IPS DF 6.9 (cell line): ENCODE measurements around the gene PC.

ENCODE experiments used
- DNase-seq: peaks from one replicate; pipeline ENCODE4 v3.0.0-alpha.2; 2013; ENCODE audit warnings: low read depth, low spot score
- H3K27ac ChIP-seq: one replicate; pipeline ENCODE4 v1.5.1; 2013; ENCODE audit warnings: low read length, control low read depth
- H3K27me3 ChIP-seq: 2 replicates; pipeline ENCODE4 v1.6.1; 2013; ENCODE audit warnings: mild to moderate bottlenecking, low read length; ENCODE audit not compliant: control insufficient read depth, insufficient read depth
- H3K36me3 ChIP-seq: 2 replicates; pipeline ENCODE4 v1.6.1; 2013; ENCODE audit warnings: low read length; ENCODE audit not compliant: control insufficient read depth, insufficient read depth
- H3K4me1 ChIP-seq: 2 replicates; pipeline ENCODE4 v1.6.1; 2013; ENCODE audit warnings: low read length; ENCODE audit not compliant: control insufficient read depth, insufficient read depth
- H3K4me3 ChIP-seq: 2 replicates; pipeline ENCODE4 v1.5.1; 2013; ENCODE audit warnings: mild to moderate bottlenecking, low read length
- H3K9me3 ChIP-seq: 2 replicates; pipeline ENCODE4 v1.6.1; 2013; ENCODE audit warnings: low read length, inconsistent platforms; ENCODE audit not compliant: control insufficient read depth, insufficient read depth
- WGBS: extraction: QIAGEN DNeasy Blood & Tissue Kit; methylation state at CpG from one replicate; pipeline ENCODE4 v1.1.7; 2013; ENCODE audit warnings: mixed read lengths, missing lambda C conversion rate; ENCODE audit not compliant: insufficient read length, insufficient coverage; 5-methylcytosine and 5-hydroxymethylcytosine counted together

Gene PC

GRCh38 chr11:66868726-66869566 is 89.2 kb downstream of the PC start:
- DNase-seq: peak; percentile 72
- WGBS: no CpG with 5 or more reads among the region's 27 CpGs
- H3K27me3 ChIP-seq: no peaks in the 10 kb centered on the region
- peaks cover 4% of the 10 kb centered on the region; the same call in 1 of the 2 replicates for H3K4me1 ChIP-seq
- no peaks in the 10 kb centered on the region for H3K9me3 ChIP-seq
- H3K4me3 ChIP-seq: no peak overlapping the region
- H3K27ac ChIP-seq: no peak overlapping the region
- H3K36me3 ChIP-seq: peaks cover 3% of the 10 kb centered on the region; the same call in 1 of the 2 replicates

- peaks cover 4% of the 10 kb centered on the region; the same call in 1 of the 2 replicates for H3K4me1 ChIP-seq
- DNase-seq: no peak
- peaks cover 3% of the 10 kb centered on the region; the same call in 1 of the 2 replicates for H3K36me3 ChIP-seq
- no peak overlapping the region for H3K4me3 ChIP-seq
- H3K27me3 ChIP-seq: no peaks in the 10 kb centered on the region
- no peaks in the 10 kb centered on the region for H3K9me3 ChIP-seq
- WGBS: no CpG with 5 or more reads among the region's 13 CpGs
- no peak overlapping the region for H3K27ac ChIP-seq
Measured at GRCh38 chr11:66868082-66868725, 90.0 kb downstream of the PC start.

- H3K27me3 ChIP-seq: no peaks in the 10 kb centered on the region
- no peak overlapping the region for H3K27ac ChIP-seq
- H3K36me3 ChIP-seq: peaks cover 3% of the 10 kb centered on the region; the same call in 1 of the 2 replicates
- no peak for DNase-seq
- WGBS: no CpG with 5 or more reads among the region's 14 CpGs
- H3K4me3 ChIP-seq: no peak overlapping the region
- H3K9me3 ChIP-seq: no peaks in the 10 kb centered on the region
- H3K4me1 ChIP-seq: peaks cover 4% of the 10 kb centered on the region; the same call in 1 of the 2 replicates
Measured at GRCh38 chr11:66867425-66868040, 90.7 kb downstream of the PC start.

- H3K36me3 ChIP-seq: peaks cover 6% of the 10 kb centered on the region; the same call in 1 of the 2 replicates
- H3K27me3 ChIP-seq: no peaks in the 10 kb centered on the region
- DNase-seq: no peak
- no peak overlapping the region for H3K27ac ChIP-seq
- no peak overlapping the region for H3K4me3 ChIP-seq
- H3K9me3 ChIP-seq: no peaks in the 10 kb centered on the region
- peaks cover 4% of the 10 kb centered on the region; the same call in 1 of the 2 replicates for H3K4me1 ChIP-seq
- WGBS: no CpG with 5 or more reads among the region's 7 CpGs
Measured at GRCh38 chr11:66866511-66866986, 91.6 kb downstream of the PC start.

GRCh38 chr11:66866007-66866406 is 92.2 kb downstream of the PC start:
- WGBS: no CpG with 5 or more reads among the region's 23 CpGs
- Histone ChIP-seq H3K27ac (no peak overlapping the region), H3K9me3 (no peaks in the 10 kb centered on the region), H3K4me1 (peaks cover 4% of the 10 kb centered on the region; the same call in 1 of the 2 replicates), H3K27me3 (no peaks in the 10 kb centered on the region), H3K4me3 (no peak overlapping the region), H3K36me3 (peaks cover 4% of the 10 kb centered on the region; the same call in 1 of the 2 replicates)
- DNase-seq: no peak

- DNase-seq: no peak
- Histone ChIP-seq H3K27ac (no peak overlapping the region), H3K4me1 (peaks cover 4% of the 10 kb centered on the region; the same call in 1 of the 2 replicates), H3K4me3 (no peak overlapping the region), H3K36me3 (peaks cover 4% of the 10 kb centered on the region; the same call in 1 of the 2 replicates), H3K9me3 (no peaks in the 10 kb centered on the region), H3K27me3 (no peaks in the 10 kb centered on the region)
- no CpG with 5 or more reads among the region's 23 CpGs for WGBS
Measured at GRCh38 chr11:66864924-66865697, 93.1 kb downstream of the PC start.

- H3K27ac ChIP-seq: no peak overlapping the region
Measured at GRCh38 chr11:66864172-66864901, 93.8 kb downstream of the PC start.

GRCh38 chr11:66863428-66864125 is 94.6 kb downstream of the PC start:
- DNase-seq: no peak
- H3K9me3 ChIP-seq: no peaks in the 10 kb centered on the region
- H3K27ac ChIP-seq: no peak overlapping the region
- H3K4me3 ChIP-seq: no peak overlapping the region
- H3K27me3 ChIP-seq: no peaks in the 10 kb centered on the region
- no peaks in the 10 kb centered on the region; the same call in 1 of the 2 replicates for H3K4me1 ChIP-seq
- no CpG with 5 or more reads among the region's 31 CpGs for WGBS
- H3K36me3 ChIP-seq: peaks cover 14% of the 10 kb centered on the region; the same call in 1 of the 2 replicates

More at GRCh38 chr11:66864172-66864901, 93.8 kb downstream of the PC start:
- H3K4me3 ChIP-seq: no peak overlapping the region
- peaks cover 7% of the 10 kb centered on the region; the same call in 1 of the 2 replicates for H3K36me3 ChIP-seq
- H3K27me3 ChIP-seq: no peaks in the 10 kb centered on the region
- peaks cover 4% of the 10 kb centered on the region; the same call in 1 of the 2 replicates for H3K4me1 ChIP-seq
- WGBS: no CpG with 5 or more reads among the region's 35 CpGs
- no peaks in the 10 kb centered on the region for H3K9me3 ChIP-seq
- DNase-seq: no peak

- Histone ChIP-seq H3K9me3 (no peaks in the 10 kb centered on the region), H3K27ac (no peak overlapping the region), H3K27me3 (no peaks in the 10 kb centered on the region), H3K4me3 (no peak overlapping the region), H3K36me3 (peaks cover 19% of the 10 kb centered on the region; the same call in 1 of the 2 replicates), H3K4me1 (no peaks in the 10 kb centered on the region; the same call in 1 of the 2 replicates)
- no peak for DNase-seq
- no CpG with 5 or more reads among the region's 11 CpGs for WGBS
Measured at GRCh38 chr11:66862559-66863037, 95.6 kb downstream of the PC start.
